HG02623 (cell line): ENCODE results near the gene STK38L.
"Not testable (repeated sequence)": the region's sequence is repeated elsewhere in the genome, so short reads cannot be mapped to it uniquely, and the experiment has no call there.

Source experiments
- ATAC-seq: cut with Tn5 transposase; IDR thresholded peaks from one replicate; pipeline ENCODE4 v1.9.1; 2021; ENCODE audit warnings: moderate library complexity; ENCODE audit not compliant: unreplicated experiment

The STK38L gene

DNA sequence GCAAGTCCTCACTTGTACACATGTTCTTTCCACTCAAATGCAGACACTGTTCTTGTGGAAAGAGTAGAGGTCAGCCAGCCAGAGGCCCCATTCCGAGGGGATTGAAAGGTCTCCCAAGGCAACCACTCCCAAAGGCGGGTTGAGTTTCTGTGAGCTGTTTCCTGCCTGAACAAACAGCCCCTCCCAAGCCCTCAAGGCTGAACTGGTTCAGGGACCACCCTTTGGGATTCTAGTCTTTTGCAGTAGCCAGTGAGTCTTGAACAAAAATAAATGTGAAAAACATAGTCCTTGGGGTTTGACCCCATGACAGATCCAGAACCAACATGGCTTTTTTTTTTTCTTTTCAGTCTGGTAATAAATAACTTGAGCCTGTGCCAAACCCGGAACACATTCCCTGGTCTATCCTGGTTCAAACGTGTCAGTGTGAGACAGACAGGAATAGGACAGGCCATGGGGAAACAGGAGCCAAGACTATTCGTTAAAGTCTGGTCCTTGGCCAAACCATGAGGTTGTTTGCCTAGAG lies 17.6 kb upstream of the STK38L start:
- ATAC-seq = no peak

DNA sequence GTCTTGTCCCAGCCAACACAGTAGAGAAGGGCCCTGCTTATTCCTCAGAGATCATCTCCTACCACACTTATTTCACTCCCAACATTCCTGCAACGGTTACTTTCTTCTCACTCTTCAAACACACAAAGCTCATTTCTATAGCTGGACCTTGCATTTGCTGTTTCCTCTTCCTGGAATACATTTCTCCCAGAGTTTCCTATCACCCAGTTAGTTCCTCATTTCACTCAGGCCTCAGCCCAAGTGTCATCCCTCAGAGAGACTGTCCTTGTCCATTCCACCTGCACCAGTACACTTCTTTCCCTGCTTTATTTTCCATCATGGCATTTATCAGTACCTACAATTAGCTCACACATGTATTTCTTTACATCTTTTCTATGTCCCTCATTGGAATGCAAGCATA lies 14.7 kb upstream of the STK38L start:
- ATAC-seq = no peak

DNA sequence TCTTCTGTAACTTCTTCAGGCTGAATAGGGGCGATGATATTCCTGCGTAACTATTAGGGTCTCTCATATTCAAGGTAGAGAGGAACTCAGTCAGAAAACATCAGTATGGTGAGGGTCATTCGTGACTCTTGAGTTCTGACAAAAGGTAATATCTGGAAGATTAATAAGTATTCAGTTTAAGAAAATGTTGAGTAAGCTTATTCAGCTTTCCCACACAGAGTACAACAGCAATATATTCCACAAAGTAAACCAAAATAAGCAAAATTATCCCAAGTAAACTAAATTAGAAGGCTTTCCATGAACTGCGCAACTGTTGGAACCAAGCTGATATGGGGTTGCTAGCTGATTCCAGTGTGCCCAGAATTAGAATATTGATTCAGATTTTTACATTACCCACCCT lies 12.7 kb upstream of the STK38L start:
- not testable (repeated sequence) for ATAC-seq

DNA sequence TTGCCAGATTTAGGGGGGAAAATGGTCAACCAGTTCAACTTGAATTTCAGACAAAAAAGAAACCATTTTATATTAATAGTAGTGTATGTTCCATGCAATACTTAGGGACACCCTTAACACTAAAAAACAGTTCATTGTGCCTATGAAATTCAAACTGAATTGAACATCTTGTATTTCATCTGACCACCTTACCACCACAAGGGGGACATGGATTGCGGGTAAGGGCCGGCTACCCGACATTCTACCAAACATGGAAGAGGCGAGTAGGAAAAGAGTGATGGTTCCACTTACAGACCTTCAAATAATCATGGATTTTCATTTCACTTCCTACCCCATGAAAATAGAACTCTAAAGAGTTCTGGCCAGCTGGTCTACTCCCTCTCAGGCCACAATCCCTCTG lies 10.3 kb upstream of the STK38L start:
- no peak for ATAC-seq

DNA sequence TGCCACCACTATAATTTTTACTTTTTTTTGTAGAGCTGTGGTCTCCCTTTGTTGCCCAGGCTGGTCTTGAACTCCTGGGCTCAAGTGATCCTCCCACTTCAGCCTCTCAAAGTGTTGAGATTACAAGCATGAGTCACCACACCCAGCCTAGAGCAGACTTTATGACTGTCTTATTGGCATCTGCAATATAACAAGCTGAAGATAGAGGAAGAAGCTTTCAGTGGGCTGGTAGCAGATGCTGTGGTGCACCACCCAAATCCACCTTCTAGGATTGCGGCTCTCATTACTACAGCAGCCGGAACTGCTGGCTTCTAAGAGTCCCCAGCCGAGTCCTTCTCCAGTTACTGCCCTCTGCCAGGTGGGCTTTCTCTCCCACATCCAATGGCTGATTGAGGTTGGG lies 7.6 kb upstream of the STK38L start:
- ATAC-seq = no peak

DNA sequence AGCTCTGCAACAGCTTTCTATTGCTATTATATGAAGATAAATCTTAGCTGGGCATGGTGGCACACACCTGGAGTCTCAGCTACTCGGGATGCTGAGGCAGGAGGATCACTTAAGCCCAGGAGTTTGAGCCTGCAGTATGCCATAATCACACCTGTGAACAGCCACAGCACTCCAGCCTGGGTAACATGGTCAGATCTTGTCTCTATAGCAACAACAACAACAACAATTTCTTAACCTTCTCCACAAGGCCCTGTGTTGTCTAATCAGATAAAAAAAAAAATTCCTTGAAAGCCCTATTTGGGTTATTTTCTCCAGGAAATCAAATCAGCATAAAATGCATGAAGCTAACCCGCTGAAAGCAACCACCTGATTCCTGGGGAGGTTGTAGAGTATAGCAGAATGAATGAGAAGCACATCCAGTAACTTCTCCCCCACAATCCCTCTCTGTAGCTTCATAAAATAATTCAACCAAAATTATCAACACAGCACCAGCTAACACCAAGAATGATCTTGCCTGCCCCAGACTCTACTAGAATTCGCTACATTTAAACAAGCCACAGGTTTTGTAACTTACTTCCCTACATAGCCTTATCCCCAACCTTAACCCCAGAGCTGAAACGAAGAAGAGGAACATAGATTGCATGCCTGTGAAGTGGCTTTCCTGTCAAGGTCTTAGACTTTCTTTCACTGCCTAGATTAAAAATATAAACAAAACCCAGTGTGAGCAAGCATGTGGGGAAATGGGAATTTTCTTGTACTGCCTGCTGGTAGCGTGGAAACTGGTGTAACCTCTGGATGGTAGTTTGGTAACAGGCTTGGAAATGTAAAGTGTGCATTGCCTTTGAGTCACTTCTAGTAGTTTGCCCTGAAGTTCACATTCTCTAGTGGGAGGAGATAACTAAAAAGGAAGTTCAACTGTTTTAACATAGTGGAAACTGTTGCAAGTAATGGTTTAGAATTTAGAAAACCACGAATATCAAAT lies 6.0 kb upstream of the STK38L start:
- ATAC-seq = no peak

DNA sequence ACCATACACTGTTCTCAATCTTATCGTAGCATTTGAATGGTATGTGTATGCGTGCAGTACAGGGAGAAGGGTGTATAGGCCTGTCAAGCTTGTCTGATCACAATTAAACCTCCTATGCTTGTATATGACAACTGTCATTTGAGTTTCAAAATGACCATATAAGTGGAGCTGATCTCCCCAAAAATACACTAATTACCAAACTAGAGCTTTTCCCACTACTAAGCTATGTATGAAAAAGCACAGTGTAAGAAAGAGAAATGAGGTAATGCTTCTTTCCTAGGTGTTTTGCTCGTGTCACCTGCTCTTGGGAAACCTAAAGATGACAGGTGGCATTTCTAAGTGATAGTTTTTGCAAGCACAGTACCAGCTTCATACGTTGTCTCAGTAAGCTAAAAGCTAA lies 1.1 kb upstream of the STK38L start:
- ATAC-seq = no peak

DNA sequence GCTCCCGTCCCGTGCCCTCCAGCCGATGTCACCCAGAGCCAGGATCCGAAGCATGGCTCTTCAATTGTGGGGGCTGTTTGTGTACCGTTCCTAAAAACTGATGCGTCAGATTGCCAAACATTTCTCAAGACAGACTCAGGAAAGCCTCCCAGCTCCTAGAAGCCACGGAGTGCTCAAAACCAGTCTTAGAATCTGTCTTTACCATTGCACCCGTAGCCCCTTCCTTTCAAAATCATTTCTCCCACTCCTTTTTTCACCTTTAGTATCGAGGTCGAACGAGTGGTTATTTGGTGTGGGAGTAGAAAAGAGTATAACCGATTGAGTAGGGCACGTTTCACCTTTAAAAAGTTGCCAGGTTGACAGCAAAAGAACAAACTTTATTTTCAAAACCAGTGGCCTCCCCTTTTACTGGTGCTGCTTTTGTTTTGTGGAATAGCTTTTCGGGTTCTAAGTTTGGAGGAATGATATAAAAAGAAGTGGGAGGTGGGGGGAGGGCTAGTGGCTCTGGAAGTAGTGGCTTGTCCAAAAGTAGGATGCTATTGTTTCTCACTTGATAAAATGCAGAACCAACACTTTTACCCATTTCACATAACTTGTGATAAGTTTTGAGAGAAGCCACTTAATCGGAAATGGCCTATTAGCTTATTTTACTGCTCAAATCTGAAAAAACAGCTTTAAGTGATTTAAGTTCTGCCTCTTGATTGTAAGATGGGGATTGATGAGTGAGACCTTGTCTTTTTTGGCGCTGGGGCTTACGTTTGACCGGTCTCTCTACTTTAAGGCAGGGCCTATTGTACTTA lies 803 bp downstream of the STK38L start:
- no peak for ATAC-seq

DNA sequence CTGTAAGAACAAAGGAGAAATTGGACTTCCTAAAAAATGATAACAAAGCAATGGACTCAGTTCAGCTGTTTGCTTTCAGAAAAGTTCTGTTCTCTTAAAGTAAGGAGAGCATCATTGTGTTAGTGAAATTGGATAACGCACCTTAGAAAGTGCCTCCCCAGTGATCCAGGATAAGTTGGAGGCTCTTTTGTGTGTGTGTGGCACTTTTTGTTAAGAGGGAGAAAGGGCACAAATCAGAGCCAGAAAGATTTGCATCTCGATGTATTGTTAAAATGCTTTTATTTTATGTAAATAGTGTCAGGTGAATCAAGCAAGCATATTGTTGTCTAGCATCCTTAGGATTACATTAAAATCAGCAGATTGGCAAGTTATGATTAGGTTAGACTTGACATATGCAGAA lies 2.1 kb downstream of the STK38L start:
- ATAC-seq = no peak

DNA sequence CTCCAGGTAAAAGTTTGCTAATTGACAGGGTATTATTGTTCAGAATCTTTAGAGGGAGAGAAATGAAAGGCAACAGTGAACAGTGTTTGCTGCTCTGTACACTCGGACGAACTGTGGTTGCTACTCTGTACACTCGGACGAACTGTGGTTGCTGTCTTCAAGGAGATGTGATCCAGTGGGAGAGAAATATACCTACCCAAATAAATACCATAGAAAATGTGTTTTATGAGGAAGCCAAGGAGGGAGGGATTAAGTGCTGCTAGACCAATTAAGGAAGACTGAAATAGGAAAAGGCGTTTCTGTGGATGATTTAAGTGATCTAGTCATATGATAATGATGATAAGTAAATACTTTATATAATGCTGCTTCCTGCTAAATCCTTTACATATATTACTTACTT lies 2.7 kb downstream of the STK38L start:
- ATAC-seq = no peak

DNA sequence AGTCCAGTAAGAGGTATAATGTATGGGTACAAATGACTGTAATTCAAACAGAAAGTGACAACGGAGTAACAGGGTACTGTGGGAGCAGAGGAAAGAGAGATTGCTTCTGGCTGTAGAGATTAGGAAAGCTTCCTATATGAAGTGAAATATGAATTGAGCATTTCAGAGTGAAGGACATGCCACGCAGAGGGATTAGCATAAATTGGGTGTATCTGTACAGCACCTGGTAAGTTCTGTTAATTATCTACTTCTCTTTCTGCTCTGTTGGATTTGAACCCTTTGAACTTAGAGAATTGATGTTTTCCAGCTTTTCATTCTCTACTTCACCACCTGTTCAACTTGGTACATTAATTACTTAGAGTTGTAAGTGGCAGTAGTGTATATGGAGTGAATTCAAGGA lies 8.8 kb downstream of the STK38L start:
- ATAC-seq = no peak

DNA sequence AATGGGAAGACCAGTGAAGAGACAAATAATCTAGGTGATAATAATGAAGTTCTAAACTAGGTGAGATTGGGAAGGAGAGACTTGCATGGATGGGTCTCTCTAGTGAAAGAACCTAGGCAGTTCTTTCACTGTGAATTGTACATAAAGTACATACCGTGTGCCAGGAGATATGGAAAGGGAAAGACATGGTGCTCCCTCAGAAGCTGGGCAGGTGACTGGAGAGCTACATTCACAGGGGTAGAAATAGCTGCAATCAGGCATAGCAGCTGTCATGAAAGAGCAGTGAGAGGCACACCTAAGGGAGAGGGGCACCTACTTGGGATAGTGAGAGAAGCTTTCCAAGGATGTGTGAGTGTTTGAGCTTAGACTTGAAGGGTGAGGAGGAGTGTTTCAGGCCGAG lies 9.3 kb downstream of the STK38L start:
- no peak for ATAC-seq

DNA sequence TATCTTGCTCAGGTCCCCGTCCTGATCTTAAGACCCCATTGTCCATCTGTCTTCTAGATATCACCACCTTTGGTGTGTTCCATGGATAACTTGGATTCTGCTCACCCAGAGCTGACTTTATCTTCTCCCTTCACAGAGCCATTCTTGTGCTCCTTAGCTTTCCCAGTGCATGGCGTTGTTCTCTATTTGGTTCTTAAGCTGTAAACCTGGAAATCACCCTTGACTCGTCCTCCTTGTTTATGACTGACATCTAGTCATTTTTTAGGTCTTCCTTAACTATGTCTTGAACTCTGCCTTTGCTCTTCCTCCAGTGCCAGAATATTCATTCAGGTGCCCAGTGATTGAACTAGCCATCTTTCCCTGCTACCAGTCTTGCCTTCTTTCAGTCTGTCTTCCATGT lies 11.7 kb downstream of the STK38L start:
- ATAC-seq = no peak

DNA sequence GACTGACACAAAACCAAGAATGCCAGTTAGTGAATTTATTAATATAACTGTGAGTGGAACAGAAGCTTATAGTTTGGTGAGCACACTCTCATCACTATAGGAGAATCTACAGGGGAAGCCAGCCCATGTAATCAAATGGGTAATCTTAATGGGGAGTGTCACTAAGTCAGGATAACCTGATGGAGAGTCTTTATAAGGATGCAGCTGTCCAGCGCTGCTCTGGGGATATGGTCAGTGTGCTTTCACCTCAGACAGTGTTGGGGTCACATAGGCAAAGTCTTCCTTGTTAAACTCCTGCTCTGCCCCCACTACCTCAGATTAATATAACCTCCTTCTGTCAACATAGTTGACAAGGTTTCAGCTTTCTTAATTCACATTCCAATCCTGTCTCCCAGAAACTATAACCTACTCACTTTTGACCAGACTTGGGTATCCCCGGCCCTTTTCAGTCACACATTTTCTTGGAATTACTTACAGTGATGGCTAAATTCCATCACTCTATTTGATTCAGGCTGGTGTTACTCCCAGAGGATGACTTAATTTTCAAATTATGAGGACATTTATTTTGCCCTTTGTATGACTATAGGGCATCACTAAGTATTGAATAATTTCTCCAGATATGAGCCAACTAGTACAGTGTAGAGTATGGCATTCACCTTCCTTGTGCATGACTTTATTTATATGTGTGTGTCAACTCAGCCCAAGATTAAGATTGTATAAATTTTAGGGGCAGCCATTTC lies 13.2 kb downstream of the STK38L start:
- ATAC-seq = no peak

DNA sequence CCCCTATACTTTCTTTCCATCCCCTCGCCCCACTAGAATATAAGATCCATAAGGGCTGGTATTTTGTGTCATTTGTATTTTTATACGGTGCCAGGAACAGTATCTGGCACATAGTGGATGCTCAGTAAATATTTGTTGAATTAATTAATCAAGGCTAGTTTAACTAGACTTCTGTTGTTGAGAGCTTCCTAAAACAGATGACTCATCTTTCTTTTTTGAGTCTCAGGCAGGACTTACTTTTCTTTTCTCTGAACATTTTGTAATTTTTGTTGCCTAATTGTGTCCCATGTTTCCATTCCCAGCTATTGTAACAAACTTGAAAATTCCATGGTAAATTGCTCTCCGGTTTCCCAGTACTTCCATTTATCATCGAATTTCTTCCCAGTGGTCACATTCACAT lies 16.7 kb downstream of the STK38L start:
- ATAC-seq = no peak

DNA sequence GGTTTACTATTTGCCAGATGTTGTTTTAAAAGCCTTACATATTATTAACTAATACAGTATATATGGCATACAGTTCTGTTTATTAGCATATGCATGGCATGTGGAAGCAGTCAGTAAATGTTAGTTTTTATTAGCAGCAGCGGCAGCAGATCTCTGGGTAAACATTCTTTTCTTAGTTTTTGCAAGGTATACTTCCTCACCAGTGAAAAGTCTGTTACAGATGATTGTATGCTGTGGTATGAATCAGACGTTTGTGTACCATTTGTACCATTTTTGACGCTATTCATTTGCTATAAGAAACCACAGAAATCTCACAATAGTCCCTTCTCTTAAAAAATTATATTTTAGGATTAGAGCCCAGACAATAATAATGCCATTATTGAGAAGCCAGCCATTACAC lies 17.8 kb downstream of the STK38L start:
- no peak for ATAC-seq

DNA sequence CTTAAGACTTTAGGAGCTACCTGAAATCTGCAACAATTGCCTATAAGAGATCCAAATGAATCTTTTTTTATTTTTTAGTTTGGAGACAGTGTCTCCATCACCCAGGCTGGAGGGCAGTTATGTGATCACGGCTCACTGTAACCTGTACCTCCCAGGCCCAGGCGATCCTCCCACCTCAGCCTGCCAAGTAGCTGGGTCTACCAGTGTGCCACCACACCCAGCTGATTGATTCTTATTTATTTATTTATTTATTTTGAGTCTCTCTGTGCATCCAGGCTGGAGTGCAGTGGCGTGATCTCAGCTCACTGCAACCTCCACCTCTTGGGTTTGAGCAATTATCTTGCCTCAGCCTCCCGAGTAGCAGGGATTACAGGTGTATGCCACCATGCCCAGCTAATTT lies 26.1 kb downstream of the STK38L start:
- no peak for ATAC-seq

DNA sequence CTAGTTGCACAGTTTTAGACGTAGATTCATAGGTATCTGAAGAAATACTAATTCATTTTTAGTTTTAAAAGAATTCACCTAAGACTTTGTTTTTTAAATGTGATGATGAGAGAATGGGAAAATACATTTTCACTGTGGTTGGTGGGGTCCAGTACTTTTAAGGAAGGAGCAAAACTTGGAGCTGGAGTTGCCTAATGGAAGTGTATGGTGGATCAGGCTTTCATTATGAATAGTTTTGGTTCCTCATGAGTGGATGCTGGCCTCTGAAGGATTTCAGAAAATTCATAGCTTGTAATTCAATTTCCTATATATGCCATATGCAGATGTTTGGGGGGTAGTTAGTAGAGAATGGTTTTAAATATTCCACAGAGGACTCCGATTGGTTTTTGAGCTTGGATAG lies 27.1 kb downstream of the STK38L start:
- ATAC-seq = no peak

DNA sequence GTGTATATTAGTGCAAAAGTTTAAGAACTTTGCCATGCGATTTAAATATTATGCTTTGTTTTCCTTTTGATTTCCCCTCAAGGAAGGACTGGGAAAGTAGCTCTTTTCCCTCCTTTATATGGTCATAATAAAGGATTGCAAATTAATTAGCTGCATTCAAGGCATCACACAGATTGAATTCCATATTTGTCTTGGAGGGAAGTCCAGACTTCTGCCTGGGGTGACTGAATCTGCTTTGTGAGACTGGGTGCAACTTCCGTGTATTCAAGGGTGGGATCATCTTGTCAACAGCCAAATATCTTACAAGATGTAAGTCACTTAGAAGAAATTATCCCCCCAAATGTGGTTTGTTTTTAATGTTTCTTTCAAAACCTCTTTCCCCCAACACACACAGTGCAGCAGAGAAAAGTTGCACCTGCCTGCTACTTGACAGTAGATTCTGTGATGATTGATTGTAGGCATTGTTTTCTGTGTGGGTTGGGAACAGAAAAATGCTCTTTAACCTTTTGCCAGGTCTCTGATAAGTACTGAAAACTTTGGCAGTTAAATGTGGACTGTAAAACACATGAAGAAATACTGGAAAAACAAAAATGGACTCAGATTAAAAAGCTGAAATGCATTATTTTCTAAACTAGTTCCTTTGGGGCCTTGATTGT lies 28.4 kb downstream of the STK38L start:
- no peak for ATAC-seq

DNA sequence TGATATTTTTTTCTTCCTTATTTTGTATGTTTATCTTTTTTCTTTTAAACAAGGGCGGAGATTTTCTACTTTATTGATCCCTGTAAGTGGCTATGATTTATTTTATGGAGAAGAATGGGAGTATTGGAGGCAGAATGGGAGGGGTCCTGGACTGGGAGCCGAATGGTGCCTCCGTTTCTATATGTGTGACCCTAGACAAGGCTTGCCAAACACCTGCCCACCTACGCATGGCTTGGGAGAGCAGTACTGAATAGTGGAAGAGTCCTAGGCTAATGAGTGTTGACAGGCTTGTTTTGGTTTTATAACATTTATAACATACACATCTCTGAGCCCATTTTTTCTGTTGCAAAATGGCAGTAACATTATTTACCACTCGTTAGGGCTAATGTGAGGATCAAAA lies 29.0 kb downstream of the STK38L start:
- no peak for ATAC-seq

DNA sequence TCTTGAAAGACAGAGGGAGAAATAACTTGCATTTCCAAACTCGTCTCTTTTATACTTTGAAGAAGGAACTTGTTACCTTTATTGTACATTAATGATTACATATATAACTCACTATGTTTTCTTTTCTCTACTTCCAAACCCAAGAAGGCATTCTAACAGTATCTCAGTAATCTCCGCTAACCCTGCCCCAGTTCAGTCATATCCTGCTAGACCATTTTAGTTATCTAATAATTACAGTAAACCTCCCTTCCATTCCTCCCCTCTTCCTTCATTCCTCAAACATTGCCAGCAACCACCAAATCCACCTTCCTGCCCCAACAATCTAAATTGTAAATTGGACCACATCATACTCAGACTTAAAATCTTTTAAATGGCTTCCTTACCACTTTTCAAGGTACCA lies 30.6 kb downstream of the STK38L start:
- no peak for ATAC-seq
